ENCODE measurements around the gene ITPR2. TPM values are rescaled to one million over a fixed set of nuclear protein-coding genes. Genes with fewer than 3 reads are reported as not detected.

ITPR2 gene
- total and polyA plus RNA-seq, 4 donors: 11.7 to 93.3 (median 35.4) TPM

DNA sequence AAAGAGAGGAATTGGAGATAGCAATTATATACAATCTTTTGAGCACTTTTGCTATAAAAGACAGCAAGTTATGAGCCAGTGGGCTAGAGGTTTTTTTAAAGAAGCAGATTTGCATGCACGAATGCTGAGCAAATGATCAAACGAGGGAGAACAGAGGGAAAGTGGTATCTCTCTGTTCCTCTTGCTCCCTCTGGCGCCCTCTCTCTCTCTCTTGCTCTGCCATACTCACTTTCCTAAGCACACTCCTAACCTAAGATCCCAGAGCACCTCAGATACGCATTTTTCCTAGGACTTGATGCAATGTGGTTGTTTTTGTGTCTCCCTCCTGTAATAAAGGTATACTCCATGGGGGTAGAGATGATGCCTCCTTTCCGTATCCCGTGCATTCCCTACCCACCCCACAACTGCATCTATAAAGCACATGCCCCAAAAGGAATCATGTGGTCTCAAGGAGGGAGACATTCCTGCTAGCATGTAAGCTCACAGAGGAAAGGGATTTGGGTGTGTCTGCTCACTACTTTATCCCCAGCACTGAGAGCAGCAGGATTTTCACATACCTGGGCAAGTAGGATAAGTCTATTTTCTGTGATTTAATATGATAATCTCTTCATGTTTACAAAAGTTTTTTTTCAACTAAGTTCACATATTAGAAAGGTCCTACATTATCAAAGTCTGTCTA, 367.4 kb downstream of the ITPR2 start:
- Histone ChIP-seq H3K4me1 (ENCODE audit: control insufficient read depth in 4 of 4, insufficient read depth in 4 of 4, low read length in 3 of 4) (no peaks in the 10 kb centered on the region), H3K27ac (ENCODE audit: low read depth in 1 of 2, low read length in 2 of 2) (no peak overlapping the region), H3K9me3 (ENCODE audit: control insufficient read depth in 4 of 4, low read length in 3 of 4) (no peaks in the 10 kb centered on the region), H3K4me3 (ENCODE audit: low read depth in 1 of 3, low read length in 3 of 3) (no peak overlapping the region), H3K9ac (ENCODE audit: low read depth in 1 of 2, low read length in 2 of 2) (no peak overlapping the region), H3K36me3 (ENCODE audit: control insufficient read depth in 4 of 4, insufficient read depth in 3 of 4, low read depth in 1 of 4, low read length in 3 of 4) (peaks cover 2 to 13% (median 6%) of the 10 kb centered on the region in 4 donors), H3K27me3 (ENCODE audit: control insufficient read depth in 4 of 4, insufficient read depth in 4 of 4, low read length in 3 of 4) (no peaks in the 10 kb centered on the region)
- 96% methylated on average over 6 of the region's 6 CpGs for WGBS
- TF ChIP-seq RXRA (IDR thresholded peaks at IDR 0.05) (no peak), FOXA1 (IDR thresholded peaks at IDR 0.05) (no peak), TAF1 (conservative IDR thresholded peaks at IDR 0.05) (no peak), EGR1 (IDR thresholded peaks at IDR 0.05; ENCODE audit: low read depth in 2 of 2) (no peak), NR2F2 (IDR thresholded peaks at IDR 0.05) (no peak), GABPA (IDR thresholded peaks at IDR 0.05 in 1 of 2, conservative IDR thresholded peaks at IDR 0.05 in 1 of 2) (no peak)
- no peak for DNase-seq (ENCODE audit: low spot score)

GRCh38 chr12:26461776-26462175, 371.2 kb downstream of the ITPR2 start:
- no peaks in the 10 kb centered on the region for H3K27me3 ChIP-seq (ENCODE audit: control insufficient read depth in 4 of 4, insufficient read depth in 4 of 4, low read length in 3 of 4)
- H3K4me3 ChIP-seq (ENCODE audit: low read depth in 1 of 3, low read length in 3 of 3): no peak overlapping the region
- no peaks in the 10 kb centered on the region for H3K9me3 ChIP-seq (ENCODE audit: control insufficient read depth in 4 of 4, low read length in 3 of 4)
- H3K36me3 ChIP-seq (ENCODE audit: control insufficient read depth in 4 of 4, insufficient read depth in 3 of 4, low read depth in 1 of 4, low read length in 3 of 4): peaks cover 2 to 29% (median 21%) of the 10 kb centered on the region in 4 donors
- H3K4me1 ChIP-seq (ENCODE audit: control insufficient read depth in 4 of 4, insufficient read depth in 4 of 4, low read length in 3 of 4): no peaks in the 10 kb centered on the region
- no peak for TF ChIP-seq EGR1 (IDR thresholded peaks at IDR 0.05; ENCODE audit: low read depth in 2 of 2)
- no peak for TF ChIP-seq RXRA (IDR thresholded peaks at IDR 0.05)
- TF ChIP-seq FOXA2 (IDR thresholded peaks at IDR 0.05): no peak
- TF ChIP-seq HNF4A (conservative IDR thresholded peaks at IDR 0.05): no peak
- TF ChIP-seq RAD21 (IDR thresholded peaks at IDR 0.05): no peak
- no peak overlapping the region for H3K9ac ChIP-seq (ENCODE audit: low read depth in 1 of 2, low read length in 2 of 2)
- no peak for DNase-seq (ENCODE audit: low spot score)
- 87% methylated on average over 1 of the region's 1 CpG for WGBS
- no peak overlapping the region for H3K27ac ChIP-seq (ENCODE audit: low read depth in 1 of 2, low read length in 2 of 2)

DNA sequence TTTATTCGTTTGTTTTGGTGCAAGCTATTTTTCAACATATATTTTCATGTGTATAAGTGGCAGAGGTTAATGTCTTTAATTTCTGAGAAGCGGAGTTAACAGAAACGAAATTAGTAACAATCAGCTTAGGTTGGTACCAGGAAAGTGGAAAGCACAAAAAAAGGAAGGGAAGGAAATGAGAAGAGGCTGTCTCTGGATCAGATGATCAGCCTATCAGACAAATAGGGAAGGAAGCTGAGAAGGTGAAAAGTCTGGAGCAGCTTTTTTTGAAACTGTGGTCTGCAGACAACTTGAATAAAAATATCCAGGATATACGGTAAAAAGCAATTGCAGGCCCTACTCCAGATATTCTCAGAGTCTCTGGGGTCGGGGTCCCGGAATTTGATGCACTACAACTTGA, 372.6 kb downstream of the ITPR2 start:
- no peaks in the 10 kb centered on the region for H3K9me3 ChIP-seq (ENCODE audit: control insufficient read depth in 4 of 4, low read length in 3 of 4)
- H3K27ac ChIP-seq (ENCODE audit: low read depth in 1 of 2, low read length in 2 of 2): no peak overlapping the region
- 82% methylated on average over 6 of the region's 6 CpGs for WGBS
- H3K36me3 ChIP-seq (ENCODE audit: control insufficient read depth in 4 of 4, insufficient read depth in 3 of 4, low read depth in 1 of 4, low read length in 3 of 4): peaks cover 2 to 29% (median 19%) of the 10 kb centered on the region in 4 donors
- H3K9ac ChIP-seq (ENCODE audit: low read depth in 1 of 2, low read length in 2 of 2): no peak overlapping the region
- no peak for DNase-seq (ENCODE audit: low spot score)
- H3K27me3 ChIP-seq (ENCODE audit: control insufficient read depth in 4 of 4, insufficient read depth in 4 of 4, low read length in 3 of 4): no peaks in the 10 kb centered on the region
- H3K4me3 ChIP-seq (ENCODE audit: low read depth in 1 of 3, low read length in 3 of 3): no peak overlapping the region
- no peaks in the 10 kb centered on the region for H3K4me1 ChIP-seq (ENCODE audit: control insufficient read depth in 4 of 4, insufficient read depth in 4 of 4, low read length in 3 of 4)
- TF ChIP-seq, protein P1, sequence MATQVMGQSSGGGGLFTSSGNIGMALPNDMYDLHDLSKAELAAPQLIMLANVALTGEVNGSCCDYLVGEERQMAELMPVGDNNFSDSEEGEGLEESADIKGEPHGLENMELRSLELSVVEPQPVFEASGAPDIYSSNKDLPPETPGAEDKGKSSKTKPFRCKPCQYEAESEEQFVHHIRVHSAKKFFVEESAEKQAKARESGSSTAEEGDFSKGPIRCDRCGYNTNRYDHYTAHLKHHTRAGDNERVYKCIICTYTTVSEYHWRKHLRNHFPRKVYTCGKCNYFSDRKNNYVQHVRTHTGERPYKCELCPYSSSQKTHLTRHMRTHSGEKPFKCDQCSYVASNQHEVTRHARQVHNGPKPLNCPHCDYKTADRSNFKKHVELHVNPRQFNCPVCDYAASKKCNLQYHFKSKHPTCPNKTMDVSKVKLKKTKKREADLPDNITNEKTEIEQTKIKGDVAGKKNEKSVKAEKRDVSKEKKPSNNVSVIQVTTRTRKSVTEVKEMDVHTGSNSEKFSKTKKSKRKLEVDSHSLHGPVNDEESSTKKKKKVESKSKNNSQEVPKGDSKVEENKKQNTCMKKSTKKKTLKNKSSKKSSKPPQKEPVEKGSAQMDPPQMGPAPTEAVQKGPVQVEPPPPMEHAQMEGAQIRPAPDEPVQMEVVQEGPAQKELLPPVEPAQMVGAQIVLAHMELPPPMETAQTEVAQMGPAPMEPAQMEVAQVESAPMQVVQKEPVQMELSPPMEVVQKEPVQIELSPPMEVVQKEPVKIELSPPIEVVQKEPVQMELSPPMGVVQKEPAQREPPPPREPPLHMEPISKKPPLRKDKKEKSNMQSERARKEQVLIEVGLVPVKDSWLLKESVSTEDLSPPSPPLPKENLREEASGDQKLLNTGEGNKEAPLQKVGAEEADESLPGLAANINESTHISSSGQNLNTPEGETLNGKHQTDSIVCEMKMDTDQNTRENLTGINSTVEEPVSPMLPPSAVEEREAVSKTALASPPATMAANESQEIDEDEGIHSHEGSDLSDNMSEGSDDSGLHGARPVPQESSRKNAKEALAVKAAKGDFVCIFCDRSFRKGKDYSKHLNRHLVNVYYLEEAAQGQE (IDR thresholded peaks at IDR 0.05): no peak
- TF ChIP-seq RXRA (IDR thresholded peaks at IDR 0.05): no peak
- no peak for TF ChIP-seq YY1 (IDR thresholded peaks at IDR 0.05)
- no peak for TF ChIP-seq GABPA (IDR thresholded peaks at IDR 0.05 in 1 of 2, conservative IDR thresholded peaks at IDR 0.05 in 1 of 2)
- no peak for TF ChIP-seq RAD21 (IDR thresholded peaks at IDR 0.05)
- TF ChIP-seq, protein P2, sequence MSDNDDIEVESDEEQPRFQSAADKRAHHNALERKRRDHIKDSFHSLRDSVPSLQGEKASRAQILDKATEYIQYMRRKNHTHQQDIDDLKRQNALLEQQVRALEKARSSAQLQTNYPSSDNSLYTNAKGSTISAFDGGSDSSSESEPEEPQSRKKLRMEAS (IDR thresholded peaks at IDR 0.05): no peak
- TF ChIP-seq FOXA2 (IDR thresholded peaks at IDR 0.05): no peak
- TF ChIP-seq EGR1 (IDR thresholded peaks at IDR 0.05; ENCODE audit: low read depth in 2 of 2): no peak
- TF ChIP-seq TAF1 (conservative IDR thresholded peaks at IDR 0.05): no peak
- TF ChIP-seq FOXA1 (IDR thresholded peaks at IDR 0.05): no peak
- TF ChIP-seq CTCF (IDR thresholded peaks at IDR 0.05; ENCODE audit: low read depth, low read length, missing input control): no peak
- TF ChIP-seq SP1 (IDR thresholded peaks at IDR 0.05): no peak
- TF ChIP-seq JUND (IDR thresholded peaks at IDR 0.05): no peak
